ENCODE results near the gene TSC22D1.

Gene TSC22D1

GRCh38 chr13:44422755-44423643 lies 153.1 kb downstream of the TSC22D1 start:
- DNase-seq, result no peak

DNA sequence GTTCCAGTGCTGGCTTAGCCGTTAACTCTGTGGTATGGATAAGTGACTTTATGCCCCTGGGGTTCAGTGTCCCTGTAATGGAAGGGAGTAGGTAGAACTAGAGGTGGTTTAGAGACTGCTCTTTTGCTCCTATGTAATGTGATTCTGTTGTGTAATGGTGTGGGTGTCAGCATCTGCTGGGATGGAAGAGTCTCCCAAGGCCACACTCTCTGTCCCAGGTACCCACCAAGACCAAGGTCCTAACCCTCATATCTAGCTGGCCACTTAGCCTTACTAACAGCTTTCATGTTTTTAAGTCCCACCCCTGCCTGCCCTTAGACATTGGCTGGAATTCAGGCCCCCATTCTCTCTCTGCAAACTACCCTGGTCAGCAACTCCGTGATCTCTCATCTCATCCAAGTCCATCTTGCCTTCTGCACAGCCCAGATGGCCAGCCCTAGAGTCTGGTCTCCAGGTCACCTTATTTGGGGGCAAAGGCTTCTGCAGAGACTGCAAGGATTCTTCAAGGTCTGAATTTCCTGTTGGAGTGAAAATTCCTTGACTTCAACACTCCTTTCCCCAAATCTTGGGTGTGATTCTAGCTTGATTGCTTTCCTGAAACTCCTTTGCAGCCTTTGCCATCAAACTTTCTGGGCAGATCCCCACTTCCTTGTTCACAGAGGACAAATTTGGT lies 154.1 kb downstream of the TSC22D1 start:
- DNase-seq, result no peak

- no peak for DNase-seq
Observed at GRCh38 chr13:44420376-44421220, 155.5 kb downstream of the TSC22D1 start.

- DNase-seq, result no peak
Observed at GRCh38 chr13:44417876-44418275, 158.3 kb downstream of the TSC22D1 start.

- no peak for DNase-seq
Observed at GRCh38 chr13:44417446-44417845, 158.7 kb downstream of the TSC22D1 start.

GRCh38 chr13:44416744-44417143 lies 159.4 kb downstream of the TSC22D1 start:
- DNase-seq, result no peak

DNA sequence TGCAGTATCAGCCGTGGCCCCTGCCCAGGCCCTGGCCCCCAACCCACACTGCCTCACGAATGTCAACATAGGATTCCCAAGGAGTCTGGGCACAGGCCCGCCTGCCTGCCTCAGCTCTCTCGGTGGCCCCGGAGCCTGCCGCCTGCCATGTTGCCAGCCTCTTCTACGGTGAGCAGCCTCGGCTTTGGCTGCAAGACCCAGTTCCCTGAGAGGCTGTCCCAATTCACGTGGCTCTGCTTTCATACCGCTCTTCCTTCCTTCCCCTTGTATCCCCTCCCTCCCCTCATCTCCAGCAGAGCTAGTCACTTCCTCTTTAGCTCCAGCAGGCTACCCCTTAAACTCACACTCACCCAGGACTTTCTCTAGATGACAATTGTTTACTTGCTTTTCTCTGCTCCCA lies 159.8 kb downstream of the TSC22D1 start:
- DNase-seq, result no peak

DNA sequence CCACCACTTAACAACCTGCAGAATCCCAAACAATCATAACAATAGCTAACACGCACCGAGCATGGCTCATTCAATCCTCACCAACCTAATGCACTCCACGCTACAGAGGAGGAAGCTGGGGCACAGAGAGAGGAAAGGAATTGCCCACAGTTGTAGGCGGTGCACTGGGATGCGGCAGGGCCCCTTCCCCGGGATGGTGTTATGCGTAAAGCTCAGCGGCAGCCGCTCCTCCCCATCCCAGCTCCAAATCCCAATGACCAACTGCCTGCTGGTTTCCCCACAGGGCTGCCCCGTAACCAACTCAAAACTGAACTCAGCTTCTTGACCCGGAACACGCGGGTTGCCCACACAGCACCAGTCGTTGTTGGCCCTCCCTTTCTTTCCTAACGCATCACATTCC lies 160.3 kb downstream of the TSC22D1 start:
- no peak for DNase-seq

DNA sequence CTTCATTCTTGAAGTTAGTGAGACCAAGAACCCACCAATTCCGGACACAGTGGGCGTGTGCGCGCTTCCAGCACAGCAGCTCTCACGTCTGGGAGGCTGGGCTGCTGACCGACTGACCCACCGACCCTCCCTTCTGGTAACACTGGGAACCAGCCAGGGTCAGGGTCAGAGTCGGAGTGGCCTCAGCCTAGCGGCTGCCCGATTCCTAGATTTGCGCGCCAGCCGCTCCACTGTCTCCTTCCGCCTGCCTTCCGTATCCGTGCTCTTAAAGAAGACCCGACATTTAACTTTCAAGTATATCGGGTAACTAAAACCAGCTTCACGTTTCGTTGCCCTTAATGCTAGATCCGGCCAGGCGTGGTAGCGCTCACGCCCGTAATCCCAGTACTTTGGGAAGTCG lies 161.4 kb downstream of the TSC22D1 start:
- no peak for DNase-seq

GRCh38 chr13:44413095-44413494 lies 163.0 kb downstream of the TSC22D1 start:
- DNase-seq, result no peak

GRCh38 chr13:44412346-44412935 lies 163.7 kb downstream of the TSC22D1 start:
- DNase-seq, result no peak

DNA sequence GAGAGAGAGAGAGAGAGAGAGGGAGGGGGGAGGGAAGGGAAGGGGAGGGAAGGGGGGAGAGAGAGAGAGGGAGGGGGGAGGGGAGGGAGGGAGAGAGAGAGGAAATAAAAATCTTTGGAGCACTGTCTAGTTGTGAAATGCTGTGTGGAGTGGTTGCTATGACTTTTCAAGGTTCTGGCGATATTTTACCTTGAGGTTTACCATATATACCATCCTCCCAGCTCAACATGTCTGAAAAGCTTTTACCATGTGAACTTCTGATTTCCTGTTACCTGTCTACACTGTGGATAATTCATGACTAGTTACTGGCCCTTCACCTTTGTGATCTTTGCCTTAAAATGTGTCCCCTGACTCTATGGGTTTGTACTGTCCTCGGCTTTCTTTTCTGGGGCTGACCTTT lies 164.3 kb downstream of the TSC22D1 start:
- no peak for DNase-seq

DNA sequence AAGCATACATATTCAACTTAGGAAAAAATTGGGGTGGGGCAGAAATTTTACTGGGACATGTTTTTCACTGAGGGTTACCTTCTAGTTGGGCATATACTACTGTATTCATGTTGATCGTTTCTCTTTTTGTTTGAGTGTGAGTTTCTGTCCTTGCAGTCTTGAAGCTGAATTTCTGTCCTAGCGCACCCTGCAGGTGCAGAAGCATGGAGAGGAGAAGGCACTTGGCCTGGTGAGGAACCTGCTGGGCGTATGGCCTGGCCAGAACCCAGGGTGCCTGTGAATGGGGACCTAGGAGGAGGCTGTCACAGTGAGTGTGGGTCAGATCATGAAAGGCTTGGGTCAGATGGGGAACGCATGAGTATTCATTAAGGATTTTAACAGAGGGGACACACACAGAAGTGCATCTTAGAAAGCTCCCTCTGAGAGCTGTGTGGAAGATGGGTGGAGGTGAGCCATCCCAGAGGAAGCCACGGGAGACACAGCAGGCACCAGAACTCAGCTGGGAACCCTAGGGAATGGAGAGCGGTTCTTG lies 165.7 kb downstream of the TSC22D1 start:
- DNase-seq, result no peak

DNA sequence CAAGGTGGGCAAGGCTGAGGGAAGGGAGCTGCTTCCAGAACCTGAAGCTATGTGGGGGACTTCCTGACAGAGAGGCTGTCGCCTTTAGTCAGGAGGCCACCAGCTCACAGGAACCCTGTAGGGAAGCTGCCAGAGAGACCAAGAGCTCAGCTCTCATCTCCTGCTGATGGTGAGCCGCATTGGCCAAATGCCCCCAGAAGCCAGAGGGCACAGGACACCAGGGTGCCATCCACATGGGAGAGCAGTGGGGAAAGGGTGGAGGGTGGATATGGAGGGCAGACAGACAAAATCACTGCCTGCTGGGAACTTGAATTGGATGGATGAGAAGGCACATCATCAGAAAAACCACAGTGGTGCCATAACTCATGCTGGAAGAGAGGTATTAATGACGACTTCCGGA lies 166.5 kb downstream of the TSC22D1 start:
- no peak for DNase-seq

DNA sequence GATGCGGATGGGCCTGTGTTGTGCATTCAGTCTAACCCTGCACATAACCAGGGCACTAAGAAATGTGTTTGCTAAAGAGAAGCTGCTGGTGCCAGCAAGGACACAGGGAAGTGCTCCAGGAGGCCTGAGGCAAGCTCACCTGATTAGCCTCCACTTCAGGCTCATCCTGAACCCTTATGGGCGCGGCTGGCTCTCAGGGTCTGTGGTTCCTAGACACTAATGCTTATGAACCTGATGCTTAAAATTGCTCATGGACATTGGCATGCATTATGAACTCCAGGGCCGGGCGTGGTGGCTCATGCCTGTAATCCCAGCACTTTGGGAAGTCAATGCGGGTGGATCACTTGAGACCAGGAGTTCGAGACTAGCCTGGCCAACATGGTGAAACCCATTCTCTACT lies 168.2 kb downstream of the TSC22D1 start:
- no peak for DNase-seq

GRCh38 chr13:44407379-44407778 lies 168.8 kb downstream of the TSC22D1 start:
- no peak for DNase-seq

- no peak for DNase-seq
Observed at GRCh38 chr13:44406617-44407016, 169.5 kb downstream of the TSC22D1 start.

GRCh38 chr13:44404261-44405132 lies 171.6 kb downstream of the TSC22D1 start:
- no peak for DNase-seq

DNA sequence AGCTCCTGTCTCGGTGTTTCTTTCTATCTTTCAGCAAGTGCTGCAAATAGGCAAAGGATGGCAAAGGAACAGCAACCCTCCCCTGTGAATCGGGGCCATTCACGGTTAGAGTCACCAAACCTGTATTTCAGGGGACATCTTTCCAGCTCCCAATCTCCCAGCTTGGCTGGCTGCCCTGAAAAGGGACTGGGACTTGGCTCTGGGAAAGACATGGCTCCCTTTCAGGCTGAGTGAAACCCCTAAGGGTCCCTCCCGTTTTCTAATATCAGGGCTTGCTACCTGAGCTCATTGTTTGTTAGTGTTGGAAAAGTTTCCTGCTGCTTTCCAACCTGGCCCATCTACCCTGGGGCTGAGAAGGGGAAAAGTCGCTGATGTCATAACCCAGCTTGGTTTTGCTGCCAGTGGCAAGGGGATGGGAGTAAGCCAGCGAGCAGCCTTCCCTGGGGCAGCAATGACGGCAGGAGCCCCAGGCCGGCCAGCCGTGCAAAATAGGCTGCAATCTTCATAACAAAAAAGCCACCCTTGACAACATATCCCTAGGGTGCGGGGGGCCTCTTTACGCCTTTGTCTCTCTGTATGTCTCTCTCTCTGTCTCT lies 172.6 kb downstream of the TSC22D1 start:
- DNase-seq, result no peak

- DNase-seq, result no peak
Observed at GRCh38 chr13:44402899-44403445, 173.2 kb downstream of the TSC22D1 start.

- no peak for DNase-seq
Observed at GRCh38 chr13:44401577-44401976, 174.6 kb downstream of the TSC22D1 start.
